Small intestine (tissue), 7 donors: ENCODE measurements around the gene UNC13A. TPM values are rescaled to one million over a fixed set of nuclear protein-coding genes. Genes with fewer than 3 reads are reported as not detected.

Experiments used
- DNase-seq, 2 donors: peaks; one replicate each; pipeline versions ENCODE4 v3.0.0 to v3.0.0-alpha.2; 2013
- FAIRE-seq: peaks from 2 replicates; lab custom pipeline; 2012; peaks lifted over from hg19 to GRCh38; lab: Jason Lieb, UNC
- H3K27ac ChIP-seq, 3 donors: one replicate each; pipeline ENCODE4 v1.5.1; 2013; ENCODE audit warnings: low read length in 2 of 3, mild to moderate bottlenecking in 2 of 3, control low read depth in 1 of 3, inconsistent platforms in 1 of 3, low read depth in 1 of 3, moderate library complexity in 1 of 3
- H3K27me3 ChIP-seq, 3 donors: one replicate each; pipeline ENCODE4 v1.6.1; 2013; ENCODE audit warnings: low read length in 3 of 3, inconsistent platforms in 1 of 3; ENCODE audit not compliant: control insufficient read depth in 3 of 3, insufficient read depth in 3 of 3
- H3K36me3 ChIP-seq, 3 donors: one replicate each; pipeline ENCODE4 v1.6.1; 2013; ENCODE audit warnings: low read length in 3 of 3, inconsistent platforms in 1 of 3, low read depth in 1 of 3, mild to moderate bottlenecking in 1 of 3, moderate library complexity in 1 of 3; ENCODE audit not compliant: control insufficient read depth in 3 of 3, insufficient read depth in 2 of 3
- H3K4me1 ChIP-seq, 3 donors: one replicate each; pipeline ENCODE4 v1.6.1; 2013; ENCODE audit warnings: low read length in 2 of 3, inconsistent platforms in 1 of 3, low read depth in 1 of 3, mild to moderate bottlenecking in 1 of 3, moderate library complexity in 1 of 3; ENCODE audit not compliant: control insufficient read depth in 3 of 3, insufficient read depth in 2 of 3
- H3K4me3 ChIP-seq, 3 donors: one replicate each; pipeline ENCODE4 v1.5.1; 2013; ENCODE audit warnings: low read length in 3 of 3, control low read depth in 1 of 3, inconsistent platforms in 1 of 3, low read depth in 1 of 3, mild to moderate bottlenecking in 1 of 3, moderate library complexity in 1 of 3
- H3K9me3 ChIP-seq, 2 donors: one replicate each; pipeline ENCODE4 v1.6.1; 2013; ENCODE audit warnings: low read depth in 1 of 2, low read length in 1 of 2; ENCODE audit not compliant: control insufficient read depth in 2 of 2, insufficient read depth in 1 of 2
- WGBS, 3 donors: extraction: QIAGEN DNeasy Blood & Tissue Kit; methylation state at CpG; one replicate each; pipeline ENCODE4 v1.1.7; 2013; 5-methylcytosine and 5-hydroxymethylcytosine counted together
- polyA plus RNA-seq, 4 donors: library from polyadenylated mRNA; stranded (reverse) in 3 of 4; unstranded in 1 of 4; fragments of 200-250 nt in 3 of 4; fragments of 120-200 nt in 1 of 4; gene quantifications; one replicate each; pipeline versions ENCODE4 v1.2.1 to v1.2.3, GENCODE V29; 2013
- donor health status: healthy with polysubstance abuse.
- donor health status: control.
- donor health status: control.
- donor health status: Bipolar disorder and iron deficiency.
- donor health status: healthy.

Gene UNC13A
- polyA plus RNA-seq, 4 donors: 0.78 to 1.1 TPM; not detected in 2

- Histone ChIP-seq H3K9me3 (no peaks in the 10 kb centered on the region), H3K4me3 (no peak overlapping the region), H3K27ac (no peak overlapping the region), H3K36me3 (peaks cover 5 to 82% (median 11%) of the 10 kb centered on the region in 3 donors), H3K27me3 (no peaks in the 10 kb centered on the region), H3K4me1 (no peaks in the 10 kb centered on the region)
- DNase-seq: no peak
- 66 to 75% (median 71%) methylated on average over 6 of the region's 6 CpGs for WGBS, 3 donors
- no peak for FAIRE-seq
These were observed 123.4 kb downstream of the UNC13A start for GRCh38 chr19:17564781-17565180.

GRCh38 chr19:17562561-17562960 lies 125.6 kb downstream of the UNC13A start:
- FAIRE-seq: no peak
- DNase-seq: no peak
- WGBS, 3 donors: 79 to 87% (median 82%) methylated on average over 11 of the region's 11 CpGs
- no peaks in the 10 kb centered on the region for H3K27me3 ChIP-seq
- no peak overlapping the region for H3K27ac ChIP-seq
- H3K36me3 ChIP-seq: peaks cover 5 to 79% (median 8%) of the 10 kb centered on the region in 3 donors
- peaks cover 0 to 3% (median 0%) of the 10 kb centered on the region in 3 donors for H3K4me1 ChIP-seq
- H3K9me3 ChIP-seq: no peaks in the 10 kb centered on the region
- no peak overlapping the region for H3K4me3 ChIP-seq

- H3K4me3 ChIP-seq: no peak overlapping the region
- 95 to 98% (median 95%) methylated on average over 4 of the region's 4 CpGs for WGBS, 3 donors
- H3K27me3 ChIP-seq: no peaks in the 10 kb centered on the region
- FAIRE-seq: no peak
- peaks cover 2 to 78% (median 6%) of the 10 kb centered on the region in 3 donors for H3K36me3 ChIP-seq
- peaks cover 0 to 3% (median 0%) of the 10 kb centered on the region in 3 donors for H3K4me1 ChIP-seq
- H3K9me3 ChIP-seq: no peaks in the 10 kb centered on the region
- no peak overlapping the region for H3K27ac ChIP-seq
- no peak for DNase-seq
These were observed 126.1 kb downstream of the UNC13A start for GRCh38 chr19:17562097-17562496.

- Histone ChIP-seq H3K27ac (peak overlapping the region in 1 of 3 donors; percentile 65), H3K4me3 (no peak overlapping the region), H3K27me3 (no peaks in the 10 kb centered on the region), H3K4me1 (peaks cover 0 to 4% (median 4%) of the 10 kb centered on the region in 3 donors), H3K9me3 (no peaks in the 10 kb centered on the region), H3K36me3 (peaks cover 0 to 61% (median 6%) of the 10 kb centered on the region in 3 donors)
- WGBS, 3 donors: 83 to 87% (median 87%) methylated on average over 14 of the region's 14 CpGs
- no peak for DNase-seq
- no peak for FAIRE-seq
These were observed 128.0 kb downstream of the UNC13A start for GRCh38 chr19:17560205-17560595.

GRCh38 chr19:17557466-17557865 lies 130.7 kb downstream of the UNC13A start:
- DNase-seq: no peak
- 85 to 91% (median 91%) methylated on average over 9 of the region's 9 CpGs for WGBS, 3 donors
- H3K27ac ChIP-seq: no peak overlapping the region
- H3K4me3 ChIP-seq: no peak overlapping the region
- FAIRE-seq: no peak
- no peaks in the 10 kb centered on the region for H3K9me3 ChIP-seq
- peaks cover 0 to 44% (median 4%) of the 10 kb centered on the region in 3 donors for H3K36me3 ChIP-seq
- no peaks in the 10 kb centered on the region for H3K27me3 ChIP-seq
- H3K4me1 ChIP-seq: peaks cover 0 to 8% (median 7%) of the 10 kb centered on the region in 3 donors

- Histone ChIP-seq H3K9me3 (no peaks in the 10 kb centered on the region), H3K4me3 (no peak overlapping the region), H3K27ac (no peak overlapping the region), H3K4me1 (peaks cover 0 to 8% (median 7%) of the 10 kb centered on the region in 3 donors), H3K36me3 (peaks cover 0 to 39% (median 4%) of the 10 kb centered on the region in 3 donors), H3K27me3 (no peaks in the 10 kb centered on the region)
- DNase-seq (no peak), FAIRE-seq (no peak)
- WGBS, 3 donors: 84 to 89% (median 85%) methylated on average over 7 of the region's 7 CpGs
These were observed 131.2 kb downstream of the UNC13A start for GRCh38 chr19:17556995-17557394.

- H3K36me3 ChIP-seq: peaks cover 0 to 33% (median 4%) of the 10 kb centered on the region in 3 donors
- DNase-seq (peak; percentile 71 to 78), FAIRE-seq (no peak)
- peak overlapping the region; percentile 69 to 87 (median 82) for H3K27ac ChIP-seq
- H3K4me3 ChIP-seq: peak overlapping the region; percentile 68 to 91 (median 73)
- peaks cover 0 to 8% (median 7%) of the 10 kb centered on the region in 3 donors for H3K4me1 ChIP-seq
- H3K27me3 ChIP-seq: no peaks in the 10 kb centered on the region
- no peaks in the 10 kb centered on the region for H3K9me3 ChIP-seq
- 7 to 8% (median 7%) methylated on average over 24 to 46 of the region's 46 CpGs for WGBS, 3 donors
These were observed 132.0 kb downstream of the UNC13A start for GRCh38 chr19:17555929-17556813.

- peak; percentile 98 to 99 for DNase-seq
- FAIRE-seq: no peak
These were observed 132.7 kb downstream of the UNC13A start, which contains the start of gene COLGALT1 for GRCh38 chr19:17555480-17555928. TSS of gene COLGALT1 (plus strand) at chr19:17555649. CDS start at chr19:17555714, 65 bp downstream.

More at GRCh38 chr19:17555480-17555928, 132.7 kb downstream of the UNC13A start, which contains the start of gene COLGALT1:
- Histone ChIP-seq H3K27me3 (no peaks in the 10 kb centered on the region), H3K27ac (peak within 1 kb of the TSS; percentile 69 to 87 (median 82)), H3K36me3 (peaks cover 0 to 27% (median 4%) of the 10 kb centered on the region in 3 donors), H3K9me3 (no peaks in the 10 kb centered on the region), H3K4me3 (peak within 1 kb of the TSS; percentile 68 to 91 (median 73)), H3K4me1 (peaks cover 0 to 8% (median 7%) of the 10 kb centered on the region in 3 donors)
- 0 to 1% (median 0%) methylated on average over 35 to 64 of the region's 64 CpGs for WGBS, 3 donors
